COR-L47 (cell line): ENCODE measurements around the gene ERMARD.

ENCODE experiments used
- DNase-seq: peaks from one replicate; lab custom pipeline; 2025; lab: John Stamatoyannopoulos, UW

Gene ERMARD

GRCh38 chr6:169825558-169826225 is 74.3 kb downstream of the ERMARD start:
- DNase-seq = no peak

GRCh38 chr6:169826697-169827096 is 75.3 kb downstream of the ERMARD start:
- DNase-seq = no peak

DNA sequence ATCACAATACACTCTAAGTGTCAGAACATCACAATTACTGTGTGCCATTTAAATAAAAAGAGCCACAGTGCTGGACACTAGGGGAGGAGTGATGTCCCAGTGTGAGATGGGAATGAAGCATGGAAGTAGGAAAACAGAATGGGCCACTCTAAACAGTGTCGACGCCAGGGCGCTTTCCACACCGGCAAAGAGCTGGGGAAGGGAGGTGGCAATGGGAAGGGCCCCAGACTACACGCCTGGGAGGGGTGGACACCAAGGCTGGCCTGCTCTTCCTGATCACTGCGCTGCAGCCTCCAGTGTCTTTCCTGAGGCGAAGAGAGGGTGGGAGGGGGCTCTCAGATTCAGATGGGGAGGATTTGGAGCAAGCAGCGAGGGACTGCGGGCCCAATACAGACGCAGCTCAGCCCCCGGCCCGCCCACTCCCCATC is 75.9 kb downstream of the ERMARD start:
- no peak for DNase-seq

DNA sequence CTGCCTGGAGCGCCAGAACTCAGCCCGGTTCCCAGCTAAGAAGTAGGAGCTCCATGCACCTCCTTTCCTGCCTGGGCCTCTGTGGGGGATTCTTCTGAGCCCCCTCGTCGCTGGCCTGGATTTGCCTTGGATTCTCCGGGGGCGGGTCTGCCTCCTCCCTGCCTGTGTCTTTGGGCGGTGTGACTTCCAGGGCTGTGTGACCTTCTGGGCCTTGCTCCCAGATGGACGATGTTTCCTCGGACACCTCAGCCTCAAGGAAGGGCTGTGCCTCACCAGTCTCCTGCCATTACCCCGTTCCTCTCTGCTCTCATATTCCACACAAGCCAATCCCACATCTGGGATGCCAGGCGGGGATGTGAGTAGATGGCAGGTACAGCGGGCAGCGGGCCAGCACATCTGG is 76.8 kb downstream of the ERMARD start:
- no peak for DNase-seq

DNA sequence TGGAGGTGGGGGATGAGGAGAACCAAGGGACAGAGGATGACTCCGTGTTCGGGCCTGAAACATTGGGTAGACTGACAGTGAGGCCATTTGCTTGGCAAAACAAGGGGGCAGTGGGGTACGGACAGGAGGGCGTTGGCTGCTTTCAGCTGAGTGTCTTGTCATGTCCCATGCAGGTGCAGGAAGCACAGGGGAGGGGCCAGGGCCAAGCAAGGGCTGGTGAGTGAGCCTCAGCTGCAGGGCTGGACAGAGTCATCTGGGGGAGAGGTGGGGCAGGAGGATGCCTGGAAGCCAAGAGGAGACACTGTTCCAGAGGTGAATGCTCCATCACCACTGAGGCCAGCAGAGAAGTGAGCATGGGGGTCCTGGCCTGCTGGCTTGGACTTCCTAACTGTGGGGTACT is 78.4 kb downstream of the ERMARD start:
- DNase-seq = no peak

- peak; percentile 6 for DNase-seq
Measured at GRCh38 chr6:169830876-169831275, 79.5 kb downstream of the ERMARD start.
